ENCODE data around the gene GSTA2. TPM values are rescaled to one million over a fixed set of nuclear protein-coding genes. Genes with fewer than 3 reads are reported as not detected.
"Not testable (repeated sequence)": the region's sequence is repeated elsewhere in the genome, so short reads cannot be mapped to it uniquely, and the experiment has no call there.

The GSTA2 gene
- not detected for total RNA-seq

DNA sequence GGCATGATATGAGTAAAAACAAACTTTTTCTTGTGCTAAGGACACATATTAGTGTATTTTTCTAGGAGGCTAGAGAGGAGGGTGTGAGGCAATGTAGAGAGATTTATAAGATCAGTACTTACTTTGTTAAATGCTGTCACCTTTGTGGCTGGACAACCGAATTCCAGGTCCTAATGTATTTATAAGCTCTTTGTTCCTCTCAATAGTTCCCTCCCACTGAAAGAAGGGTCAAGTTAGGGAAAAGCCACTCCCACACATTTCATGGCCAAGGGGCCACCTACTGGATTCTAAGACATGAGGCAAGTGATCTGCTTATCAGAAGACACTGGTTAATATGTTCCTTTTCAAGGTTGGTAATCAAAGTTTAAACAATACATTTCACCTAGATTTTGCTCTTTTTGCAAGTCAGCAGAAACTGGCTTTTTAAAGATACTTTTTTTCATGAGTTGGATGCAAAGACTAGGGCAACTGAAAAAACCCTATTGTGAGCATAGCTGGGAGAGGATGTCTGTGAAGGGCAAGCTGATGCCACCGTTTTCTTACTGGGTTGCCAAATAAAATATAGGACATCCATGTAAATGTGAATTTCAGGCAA, at the start of gene GSTA2:
Gene GSTA2 (minus strand): TSS at position 154 of the 595 bp plus-strand sequence. CDS start 5,528 bp downstream, outside the sequence.
- H3K4me3 Mint-ChIP-seq; CTCF ChIA-PET; DNase-seq; POLR2A ChIA-PET; H3K9me3 Mint-ChIP-seq; H3K27me3 Mint-ChIP-seq; H3K27ac Mint-ChIP-seq; H3K4me1 Mint-ChIP-seq; H3K36me3 Mint-ChIP-seq (ENCODE audit: low read depth): not testable (repeated sequence)

DNA sequence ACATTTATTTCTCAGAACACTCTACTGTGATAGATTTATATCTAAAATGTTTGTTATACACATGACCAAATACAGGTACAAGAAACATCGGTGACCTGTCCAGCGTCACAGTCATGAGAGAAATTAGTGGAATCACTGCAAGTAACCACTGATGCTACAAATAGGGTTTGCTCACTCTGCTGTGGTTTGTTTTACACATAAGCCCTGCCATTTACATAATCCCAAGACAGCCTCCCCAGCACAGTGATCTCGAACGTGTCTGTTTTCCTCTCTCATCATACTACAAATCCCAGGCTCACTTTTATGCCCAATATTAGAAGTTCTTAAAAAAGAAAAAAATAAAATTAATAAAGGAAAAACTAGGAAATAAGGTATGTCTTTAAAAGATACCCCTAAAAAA, 46.5 kb upstream of the GSTA2 start:
- H3K36me3 Mint-ChIP-seq (ENCODE audit: low read depth); H3K4me1 Mint-ChIP-seq; H3K9me3 Mint-ChIP-seq; H3K27ac Mint-ChIP-seq; H3K27me3 Mint-ChIP-seq; H3K4me3 Mint-ChIP-seq; POLR2A ChIA-PET; CTCF ChIA-PET; DNase-seq: not testable (repeated sequence)

DNA sequence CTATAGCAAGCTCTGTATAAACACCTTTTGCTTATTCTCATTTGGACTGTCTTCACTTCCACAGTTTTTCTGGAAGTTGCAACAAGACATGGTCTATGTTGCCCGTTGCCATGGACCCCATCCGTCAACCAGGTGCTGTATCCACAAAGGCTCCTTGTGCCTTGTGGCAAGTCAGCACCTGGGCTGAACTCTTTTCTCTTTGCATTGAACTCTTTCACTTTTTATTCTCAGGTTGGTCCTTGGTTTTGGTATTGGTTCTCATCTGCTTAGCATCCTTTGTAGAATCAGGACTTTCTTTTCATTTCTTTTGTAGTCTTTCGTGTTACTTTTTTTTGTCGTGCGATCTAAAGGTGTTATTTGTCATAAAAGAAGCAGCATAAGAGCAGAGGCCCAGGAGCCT, 45.4 kb upstream of the GSTA2 start:
- DNase-seq, result no peak
- no peaks in the 10 kb centered on the region for H3K4me1 Mint-ChIP-seq
- no peaks in the 10 kb centered on the region for H3K9me3 Mint-ChIP-seq
- H3K4me3 Mint-ChIP-seq, result no peak overlapping the region
- H3K27ac Mint-ChIP-seq, result no peak overlapping the region
- ChIA-PET POLR2A (no interaction called here), CTCF (interaction anchor here (0.6 kb wide), 1 partner anchor 213 kb away, joined by 3 read pairs; no protein-coding TSS in a partner anchor)
- no peaks in the 10 kb centered on the region for H3K36me3 Mint-ChIP-seq (ENCODE audit: low read depth)
- H3K27me3 Mint-ChIP-seq, result peaks cover 9% of the 10 kb centered on the region

DNA sequence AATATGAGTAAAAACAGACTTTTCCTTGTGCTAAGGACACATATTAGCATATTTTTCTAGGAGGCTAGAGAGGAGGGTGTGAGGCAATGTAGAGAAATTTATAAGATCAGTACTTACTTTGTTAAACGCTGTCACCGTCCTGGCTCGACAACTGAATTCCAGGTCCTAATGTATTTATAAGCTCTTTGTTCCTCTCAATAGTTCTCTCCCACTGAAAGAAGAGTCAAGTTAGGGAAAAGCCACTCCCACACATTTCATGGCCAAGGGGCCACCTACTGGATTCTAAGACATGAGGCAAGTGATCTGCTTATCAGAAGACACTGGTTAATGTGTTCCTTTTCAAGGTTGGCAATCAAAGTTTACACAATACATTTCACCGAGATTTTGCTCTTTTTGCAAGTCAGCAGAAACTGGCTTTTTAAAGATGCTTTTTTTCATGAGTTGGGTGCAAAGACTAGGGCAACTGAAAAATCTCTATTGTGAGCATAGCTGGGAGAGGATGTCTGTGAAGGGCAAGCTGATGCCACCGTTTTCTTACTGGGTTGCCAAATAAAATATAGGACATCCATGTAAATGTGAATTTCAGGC, 40.5 kb upstream of the GSTA2 start, which contains the start of gene GSTA1:
Gene GSTA1 (minus strand): TSS at position 149 of the 588 bp plus-strand sequence. CDS start 4,549 bp downstream, outside the sequence.
- H3K27me3 Mint-ChIP-seq, result peaks cover 22% of the 10 kb centered on the region
- not testable (repeated sequence) for H3K36me3 Mint-ChIP-seq (ENCODE audit: low read depth)

DNA sequence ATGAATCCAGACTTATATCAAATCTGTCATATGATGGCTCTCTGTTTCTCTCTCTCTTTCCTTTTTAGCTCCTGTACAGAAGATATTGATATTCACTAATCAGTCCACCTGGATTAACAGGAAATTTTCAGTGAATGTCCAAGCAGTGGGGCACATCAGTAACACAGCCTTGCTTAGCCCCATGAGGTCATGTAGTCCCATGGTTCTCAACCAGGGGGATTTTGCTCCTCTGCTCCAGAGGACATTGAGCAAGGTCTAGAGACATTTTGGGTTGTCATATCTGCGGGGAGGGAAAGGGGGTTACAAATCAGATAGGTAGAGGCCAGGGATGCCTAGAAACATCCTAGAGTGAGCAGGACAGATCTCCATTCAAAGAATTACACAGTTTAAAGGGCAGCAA, 39.5 kb upstream of the GSTA2 start:
- DNase-seq, result no peak
- Mint-ChIP-seq H3K27me3 (peaks cover 22% of the 10 kb centered on the region), H3K4me3 (no peak overlapping the region), H3K4me1 (no peaks in the 10 kb centered on the region), H3K9me3 (no peaks in the 10 kb centered on the region), H3K36me3 (ENCODE audit: low read depth) (no peaks in the 10 kb centered on the region), H3K27ac (no peak overlapping the region)
- ChIA-PET CTCF (no interaction called here), POLR2A (no interaction called here)

More for the DNA sequence above, 40.5 kb upstream of the GSTA2 start, which contains the start of gene GSTA1:
- H3K4me3 Mint-ChIP-seq, DNase-seq, H3K9me3 Mint-ChIP-seq, H3K27ac Mint-ChIP-seq, POLR2A ChIA-PET, CTCF ChIA-PET, H3K4me1 Mint-ChIP-seq: not testable (repeated sequence)

DNA sequence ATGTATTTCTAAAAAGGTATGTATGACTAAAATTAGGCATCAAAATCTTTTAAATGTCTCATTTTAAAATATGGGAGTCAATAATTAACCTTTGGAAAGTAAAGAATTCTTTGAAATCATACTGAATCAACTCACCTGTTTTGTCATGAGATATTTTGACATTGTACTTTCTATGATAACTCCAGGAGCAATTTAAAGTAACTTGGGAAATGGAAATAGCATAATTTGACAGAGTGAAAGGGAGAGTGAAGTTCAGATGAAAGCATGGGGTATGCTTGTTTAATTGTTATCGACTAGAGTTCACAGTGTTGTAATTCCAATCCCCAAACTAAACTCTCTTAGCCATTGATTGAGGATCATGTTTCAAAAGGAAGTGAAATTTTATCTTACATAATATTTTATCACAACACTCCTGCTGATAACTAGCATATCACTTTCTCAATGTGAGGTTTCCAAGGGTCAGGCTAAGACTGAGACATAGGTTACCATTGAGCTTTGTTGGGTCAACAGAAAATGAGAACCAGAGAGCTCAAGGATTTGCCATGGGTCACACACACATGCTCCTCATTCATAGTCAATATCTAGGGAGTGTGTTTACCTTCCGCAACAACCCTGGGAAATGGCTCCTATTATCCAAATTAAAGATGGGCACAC, 38.0 kb upstream of the GSTA2 start:
- no peaks in the 10 kb centered on the region for H3K9me3 Mint-ChIP-seq
- CTCF ChIA-PET, result interaction anchor here (1.1 kb wide), 1 partner anchor 18 kb away, joined by 4 read pairs; no protein-coding TSS in a partner anchor
- H3K27ac Mint-ChIP-seq, result no peak overlapping the region

DNA sequence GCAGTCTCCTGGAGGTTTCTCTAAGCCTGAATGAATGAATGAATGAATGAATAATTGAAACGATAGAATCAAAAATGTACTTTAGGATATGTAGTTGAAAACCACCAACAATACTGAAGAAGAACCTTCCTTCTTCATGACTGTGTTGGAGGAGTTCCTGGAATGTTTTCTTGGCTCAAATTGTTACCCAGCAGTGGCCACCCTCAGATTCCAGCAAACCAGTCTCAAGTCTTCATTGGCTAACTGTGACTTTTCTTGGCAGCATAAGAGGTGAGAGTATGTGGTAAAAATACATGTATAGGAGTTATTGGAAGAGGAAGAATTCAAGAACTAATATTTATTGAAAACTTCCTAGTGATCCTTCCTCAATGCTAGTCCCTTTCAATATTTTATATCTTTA, 36.0 kb upstream of the GSTA2 start:
- CTCF ChIA-PET; H3K27ac Mint-ChIP-seq; POLR2A ChIA-PET; H3K9me3 Mint-ChIP-seq; H3K4me3 Mint-ChIP-seq; H3K4me1 Mint-ChIP-seq; H3K36me3 Mint-ChIP-seq (ENCODE audit: low read depth); DNase-seq: not testable (repeated sequence)
- peaks cover 24% of the 10 kb centered on the region for H3K27me3 Mint-ChIP-seq

More for the DNA sequence above, 38.0 kb upstream of the GSTA2 start:
- POLR2A ChIA-PET, result no interaction called here
- Mint-ChIP-seq H3K4me1 (no peaks in the 10 kb centered on the region), H3K36me3 (ENCODE audit: low read depth) (no peaks in the 10 kb centered on the region), H3K4me3 (no peak overlapping the region), H3K27me3 (peaks cover 22% of the 10 kb centered on the region)
- no peak for DNase-seq

DNA sequence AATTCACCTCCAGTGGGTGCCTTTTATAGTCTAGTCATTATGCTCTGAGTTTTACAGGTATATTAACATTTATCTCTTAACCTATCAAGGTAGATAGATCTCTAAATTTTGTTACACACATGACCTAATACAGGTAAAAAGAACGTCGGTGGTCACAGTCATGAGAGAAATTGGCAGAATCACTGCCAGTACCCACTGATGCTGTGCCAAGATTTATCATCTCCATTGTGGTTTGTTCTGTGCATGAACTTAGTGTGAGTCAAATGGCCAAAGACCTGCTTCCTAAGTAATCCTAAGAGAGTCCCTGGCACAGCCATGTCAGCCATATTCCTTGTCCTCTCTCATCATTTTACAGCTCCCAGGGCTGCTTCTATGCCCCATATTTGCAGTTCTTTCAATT, 31.1 kb upstream of the GSTA2 start:
- CTCF ChIA-PET, POLR2A ChIA-PET, H3K9me3 Mint-ChIP-seq: not testable (repeated sequence)

DNA sequence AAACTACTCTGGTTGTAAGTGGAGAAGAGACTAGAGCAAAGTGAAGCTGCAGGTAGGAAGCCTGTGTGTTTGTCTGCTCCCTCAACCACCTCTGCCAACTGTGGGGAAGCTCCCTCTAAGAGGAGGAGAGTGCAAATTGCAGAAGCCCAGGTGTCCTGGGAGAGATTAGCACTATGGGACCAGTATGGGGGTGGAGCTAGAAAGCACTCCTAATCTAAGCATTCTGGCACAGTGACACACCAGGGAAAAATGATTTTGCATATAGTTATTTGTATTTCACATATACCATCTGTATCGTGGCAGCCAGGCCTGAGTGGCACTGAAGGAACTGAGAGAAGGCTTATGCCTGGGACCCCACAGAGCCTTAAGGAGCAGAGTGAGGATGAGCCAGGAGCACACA, 27.6 kb upstream of the GSTA2 start:
- POLR2A ChIA-PET, result no interaction called here

More for the DNA sequence above, 31.1 kb upstream of the GSTA2 start:
- H3K27me3 Mint-ChIP-seq; H3K4me1 Mint-ChIP-seq; H3K27ac Mint-ChIP-seq; H3K4me3 Mint-ChIP-seq; DNase-seq; H3K36me3 Mint-ChIP-seq (ENCODE audit: low read depth): not testable (repeated sequence)

DNA sequence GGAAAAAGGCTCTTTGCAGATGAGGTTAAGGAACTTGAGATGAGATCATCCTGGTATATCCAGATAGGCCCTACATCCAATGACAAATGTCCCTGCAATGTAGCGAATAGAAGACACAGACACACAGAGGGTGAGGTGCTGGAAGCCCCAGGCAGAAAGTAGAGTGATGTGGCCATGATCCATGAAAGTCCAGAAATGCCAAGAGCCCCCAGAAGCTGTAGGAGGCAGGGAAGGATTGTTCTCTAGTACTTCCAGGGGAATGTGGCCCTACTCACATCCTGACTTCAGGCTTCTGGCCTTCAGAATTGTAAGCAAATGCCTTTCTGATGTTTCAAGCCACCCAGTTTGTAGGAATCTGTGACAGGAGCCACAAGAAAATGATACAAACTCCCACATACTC, 26.4 kb upstream of the GSTA2 start:
- CTCF ChIA-PET; H3K9me3 Mint-ChIP-seq; POLR2A ChIA-PET; H3K27me3 Mint-ChIP-seq; H3K27ac Mint-ChIP-seq; H3K4me3 Mint-ChIP-seq; H3K4me1 Mint-ChIP-seq; DNase-seq; H3K36me3 Mint-ChIP-seq (ENCODE audit: low read depth): not testable (repeated sequence)

More for the DNA sequence above, 27.6 kb upstream of the GSTA2 start:
- Mint-ChIP-seq H3K36me3 (ENCODE audit: low read depth) (no peaks in the 10 kb centered on the region), H3K4me3 (no peak overlapping the region), H3K9me3 (no peaks in the 10 kb centered on the region), H3K4me1 (no peaks in the 10 kb centered on the region), H3K27ac (no peak overlapping the region), H3K27me3 (peaks cover 5% of the 10 kb centered on the region)
- DNase-seq, result no peak
- CTCF ChIA-PET, result no interaction called here

DNA sequence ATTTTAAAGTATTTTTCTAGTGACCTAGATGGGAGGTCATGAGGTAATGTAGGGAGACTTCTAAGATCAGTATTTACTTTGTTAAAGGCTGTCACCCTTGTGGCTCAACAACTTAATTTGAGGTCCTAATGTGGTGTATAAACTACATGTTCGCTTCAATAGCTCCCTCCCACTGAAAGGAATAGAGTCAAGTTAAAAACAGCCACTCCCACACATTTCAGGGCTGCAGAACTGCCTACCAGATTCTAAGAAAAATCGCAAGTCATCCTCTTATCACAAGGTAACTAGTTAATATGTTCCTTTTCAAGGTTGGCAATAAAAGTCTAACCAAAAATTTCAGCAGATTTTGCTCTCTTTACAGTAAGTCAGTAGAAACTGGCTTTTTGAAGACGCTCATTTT, 25.2 kb upstream of the GSTA2 start:
- POLR2A ChIA-PET, result no interaction called here
- no peaks in the 10 kb centered on the region for H3K4me1 Mint-ChIP-seq
- CTCF ChIA-PET, result no interaction called here
- no peak overlapping the region for H3K27ac Mint-ChIP-seq
- no peaks in the 10 kb centered on the region for H3K9me3 Mint-ChIP-seq
- no peak for DNase-seq
- no peak overlapping the region for H3K4me3 Mint-ChIP-seq
- no peaks in the 10 kb centered on the region for H3K36me3 Mint-ChIP-seq (ENCODE audit: low read depth)
- peaks cover 2% of the 10 kb centered on the region for H3K27me3 Mint-ChIP-seq

DNA sequence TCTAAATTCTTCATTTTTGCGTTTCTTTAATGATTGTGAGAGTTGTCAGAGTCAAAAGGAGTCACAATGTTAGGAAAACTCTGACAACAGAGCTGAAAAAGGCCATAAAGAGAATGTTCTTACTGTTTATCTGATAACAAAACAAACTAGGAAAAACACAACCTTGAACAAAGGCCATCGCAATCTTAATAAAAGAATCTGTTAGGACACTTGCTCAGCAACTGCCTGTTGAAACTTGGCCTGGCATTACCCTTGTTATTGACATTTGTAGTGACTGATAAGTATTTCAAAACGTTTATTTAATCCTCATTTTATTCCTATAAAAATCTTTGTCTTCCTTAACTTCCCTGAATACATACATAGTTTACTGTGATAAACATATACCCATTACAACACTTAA, 24.6 kb upstream of the GSTA2 start:
- H3K4me1 Mint-ChIP-seq, result no peaks in the 10 kb centered on the region
- ChIA-PET POLR2A (no interaction called here), CTCF (no interaction called here)
- peaks cover 2% of the 10 kb centered on the region for H3K27me3 Mint-ChIP-seq
- no peak overlapping the region for H3K27ac Mint-ChIP-seq
- no peak for DNase-seq
- H3K9me3 Mint-ChIP-seq, result no peaks in the 10 kb centered on the region
- H3K36me3 Mint-ChIP-seq (ENCODE audit: low read depth), result no peaks in the 10 kb centered on the region
- no peak overlapping the region for H3K4me3 Mint-ChIP-seq

DNA sequence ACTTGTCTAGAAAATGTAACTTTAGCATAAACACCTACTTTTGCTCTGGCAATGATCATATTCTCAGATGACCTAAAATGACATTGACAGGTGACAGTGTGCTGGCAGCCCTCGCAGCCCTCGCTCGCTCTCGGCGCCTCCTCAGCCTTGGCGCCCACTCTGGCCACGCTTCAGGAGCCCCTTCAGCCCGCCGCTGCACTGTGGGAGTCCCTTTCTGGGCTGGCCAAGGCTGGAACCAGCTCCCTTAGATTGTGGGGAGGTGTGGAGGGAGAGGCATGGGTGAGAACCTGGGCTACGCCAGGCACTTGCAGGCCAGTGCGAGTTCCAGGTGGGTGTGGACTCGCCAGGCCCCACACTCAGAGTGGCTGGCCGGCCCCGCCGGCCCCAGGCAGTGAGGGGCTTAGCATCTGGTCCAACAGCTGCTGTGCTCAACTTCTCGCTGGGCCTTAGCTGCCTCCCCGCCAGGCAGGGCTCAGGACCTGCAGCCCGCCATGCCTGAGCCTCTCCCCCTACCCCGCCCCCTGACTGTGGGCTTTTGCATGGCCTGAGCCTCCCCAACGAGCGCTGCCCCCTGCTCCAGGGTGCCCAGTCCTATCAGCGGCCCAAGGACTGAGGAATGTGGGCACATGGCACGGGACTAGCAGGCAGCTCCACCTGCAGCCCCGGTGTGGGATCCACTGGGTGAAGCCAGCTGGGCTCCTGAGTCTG, 23.1 kb upstream of the GSTA2 start:
- H3K27me3 Mint-ChIP-seq, result peaks cover 2% of the 10 kb centered on the region
- DNase-seq, result no peak
- H3K36me3 Mint-ChIP-seq (ENCODE audit: low read depth), result no peaks in the 10 kb centered on the region
- no peaks in the 10 kb centered on the region for H3K9me3 Mint-ChIP-seq
- ChIA-PET CTCF (no interaction called here), POLR2A (no interaction called here)
- H3K27ac Mint-ChIP-seq, result no peak overlapping the region
- no peak overlapping the region for H3K4me3 Mint-ChIP-seq
- H3K4me1 Mint-ChIP-seq, result no peaks in the 10 kb centered on the region

Data from activated CD4-positive, alpha-beta T cell treated with anti-CD3 and anti-CD28 coated beads, Interleukin-2, amount 10 ng/mL, durations not matched to agents 7 days and 5 days (primary cell).